Measurements from ENCODE around the gene KCNMB2.
"Not testable (repeated sequence)": the region's sequence is repeated elsewhere in the genome, so short reads cannot be mapped to it uniquely, and the experiment has no call there.

KCNMB2 gene

DNA sequence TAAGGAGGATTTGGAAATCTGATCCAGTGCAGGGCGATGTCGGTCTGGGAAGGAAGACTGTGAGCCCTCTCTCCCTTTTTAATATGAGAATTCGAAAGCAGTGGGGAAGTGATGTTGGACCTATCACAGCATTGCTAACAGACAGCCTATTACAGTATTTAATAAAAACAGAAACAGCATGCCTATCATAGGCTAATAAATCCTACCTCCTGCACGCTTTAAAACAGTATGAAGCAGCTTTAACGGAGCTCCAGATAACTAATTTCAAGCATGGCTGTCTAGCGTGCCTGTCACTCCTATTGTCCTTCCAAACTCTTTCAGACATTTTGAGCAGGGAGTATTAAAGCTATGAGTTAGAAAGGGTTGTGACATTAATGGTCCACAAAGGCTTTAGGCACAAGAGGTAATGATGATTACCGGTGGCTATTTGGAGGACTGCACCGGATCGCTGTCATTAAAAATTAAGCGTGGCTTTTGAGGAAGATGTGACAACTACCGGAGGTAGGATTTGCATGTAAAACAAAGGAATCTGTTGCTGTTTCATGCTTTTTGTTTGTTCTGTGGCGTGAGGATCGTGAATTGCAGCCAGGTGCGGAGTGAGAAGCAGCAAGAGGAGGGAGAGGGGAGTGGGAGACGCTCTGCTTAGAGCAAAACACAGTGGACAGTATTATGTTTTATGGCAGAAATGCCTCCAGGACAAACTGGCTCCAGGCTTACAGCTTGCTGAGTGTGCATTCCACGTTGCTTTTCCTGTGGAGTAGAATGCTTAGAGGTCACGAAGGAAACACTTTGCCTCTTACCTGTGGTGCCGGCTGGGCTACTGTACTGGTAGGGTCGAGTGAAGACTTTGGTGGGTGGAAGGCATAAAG is at the start of gene KCNMB2:
Gene KCNMB2 (plus strand): TSS at position 226 of the 869 bp plus-strand sequence.
- peak; percentile 99 for DNase-seq

DNA sequence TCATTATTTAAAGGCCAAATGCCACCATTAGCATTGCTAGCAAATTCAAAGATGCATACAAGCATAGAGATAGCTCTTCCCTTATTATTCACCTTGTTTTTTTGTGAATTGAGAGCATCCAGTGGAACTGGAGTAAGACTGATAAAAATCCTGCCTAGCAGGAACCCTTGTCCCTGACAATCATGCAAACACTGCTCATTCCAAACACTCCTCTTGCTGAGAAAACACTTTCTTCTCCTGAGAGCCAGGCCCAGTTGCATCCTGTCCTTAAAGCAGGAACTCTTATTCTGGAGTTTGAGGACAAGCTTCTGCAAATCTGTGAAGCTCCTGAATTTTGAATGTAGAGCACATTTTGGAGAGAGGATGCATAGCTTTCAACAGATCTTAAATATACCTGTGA is 49.3 kb upstream of the KCNMB2 start:
- DNase-seq, result no peak

DNA sequence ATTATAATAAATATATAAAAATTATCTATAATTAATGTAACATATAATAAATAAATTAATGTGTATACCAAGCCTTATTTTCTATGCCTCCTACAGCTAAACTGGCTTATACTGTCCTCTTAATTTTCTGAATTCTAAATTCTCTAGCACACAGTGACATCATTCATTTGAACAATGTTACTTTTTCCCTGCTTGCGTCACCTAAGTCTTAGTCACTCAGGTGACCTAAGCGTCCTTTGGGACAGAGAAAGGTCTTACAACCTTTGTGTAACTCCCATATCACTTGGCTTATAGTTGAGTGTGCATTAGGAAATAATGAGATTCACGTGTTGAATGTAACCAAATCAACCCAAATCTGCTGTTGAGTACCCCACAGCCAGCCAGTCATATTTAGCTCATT is 48.5 kb upstream of the KCNMB2 start:
- DNase-seq, result no peak

DNA sequence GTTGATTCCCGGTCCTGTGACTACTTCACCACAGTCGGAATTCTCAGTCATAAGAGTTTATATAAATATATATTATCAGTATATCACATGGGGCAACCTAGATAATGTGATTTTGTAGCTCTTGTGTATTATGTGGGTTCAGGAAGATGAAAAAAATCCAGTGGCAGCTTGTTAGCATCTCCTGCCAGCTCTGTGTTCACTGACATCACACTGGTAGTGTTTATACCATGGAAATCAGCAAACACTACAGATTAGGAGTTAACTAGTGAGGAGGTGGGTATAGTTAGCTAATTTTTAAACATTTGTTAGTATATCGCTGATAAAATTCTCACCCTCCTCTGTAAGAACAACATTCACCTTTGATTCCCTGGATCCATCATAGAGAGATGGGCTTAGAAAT is 44.5 kb upstream of the KCNMB2 start:
- peak; percentile 44 for DNase-seq

DNA sequence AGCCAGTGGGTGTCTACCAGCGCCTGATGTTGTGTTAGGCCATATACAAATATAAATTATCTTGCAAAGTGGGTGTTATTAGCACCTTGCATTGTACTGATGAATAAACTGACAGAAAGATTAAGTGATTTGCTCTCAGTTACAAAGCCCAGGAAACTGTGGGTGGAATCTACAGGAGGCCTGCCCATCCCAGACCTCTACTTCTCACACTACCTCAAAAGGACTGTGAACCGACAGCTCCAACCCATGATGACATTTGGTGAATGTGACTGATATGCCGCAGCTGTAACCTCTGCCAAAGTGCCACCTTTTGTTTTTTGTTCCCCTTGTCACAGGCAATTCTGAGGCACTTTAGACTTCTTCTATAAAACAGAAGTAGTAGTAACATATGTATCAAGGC is 43.7 kb upstream of the KCNMB2 start:
- DNase-seq, result peak; percentile 99

DNA sequence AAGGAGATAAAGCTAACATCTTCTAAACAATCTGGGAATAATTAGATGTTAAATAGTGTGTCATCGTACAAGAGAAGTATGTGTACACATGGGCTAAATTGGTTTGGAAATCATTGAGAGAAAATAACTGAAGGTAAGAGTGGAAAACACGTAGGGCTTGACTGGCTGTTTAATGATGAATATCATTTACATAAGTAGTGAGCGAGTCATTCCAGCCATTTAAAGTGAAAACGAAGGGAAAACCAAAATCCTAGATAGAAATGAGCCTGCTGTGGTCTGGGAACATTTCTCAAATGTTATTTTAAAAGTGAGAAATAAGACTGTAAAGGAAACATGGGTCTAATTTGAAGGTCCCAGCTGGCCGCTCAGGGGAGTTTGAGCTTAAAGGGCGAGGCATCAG is 41.9 kb upstream of the KCNMB2 start:
- peak; percentile 29 for DNase-seq

DNA sequence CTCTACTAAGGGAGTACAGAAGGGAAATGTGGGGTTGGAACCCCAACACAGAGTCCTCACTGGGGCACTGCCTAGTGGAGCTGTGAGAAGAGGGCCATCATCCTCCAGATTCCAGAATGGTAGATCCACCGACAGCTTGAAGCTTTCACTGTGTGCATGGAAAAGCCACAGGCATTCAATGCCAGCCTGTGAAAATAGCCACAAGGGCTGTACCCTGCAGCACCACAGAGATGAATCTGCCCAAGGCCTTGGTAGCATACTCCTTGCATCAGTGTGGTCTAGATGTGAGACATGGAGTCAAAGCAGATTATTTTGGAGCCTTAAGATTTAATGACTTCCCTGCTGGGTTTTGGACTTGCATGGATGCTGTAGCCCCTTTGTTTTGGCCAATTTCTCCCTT is 39.3 kb upstream of the KCNMB2 start:
- no peak for DNase-seq

DNA sequence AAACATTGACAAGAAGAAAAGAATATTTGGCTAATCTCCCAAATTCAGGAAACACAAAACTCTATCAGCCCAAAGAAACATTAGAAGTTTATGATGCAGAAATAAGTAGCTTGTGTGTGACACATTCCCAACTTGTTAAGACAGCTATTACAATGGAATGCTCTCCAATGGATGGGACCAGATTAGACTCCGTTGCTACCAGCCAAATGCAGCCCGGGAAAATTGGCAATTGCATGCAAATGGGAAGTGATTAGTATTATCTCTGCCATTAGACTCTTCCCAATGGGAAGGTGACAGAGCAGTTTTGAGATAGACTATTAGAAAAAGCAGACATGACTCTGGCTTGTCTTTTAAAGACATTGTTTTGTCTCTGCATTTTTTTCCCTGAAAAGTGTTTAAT is 37.4 kb upstream of the KCNMB2 start:
- DNase-seq, result no peak

DNA sequence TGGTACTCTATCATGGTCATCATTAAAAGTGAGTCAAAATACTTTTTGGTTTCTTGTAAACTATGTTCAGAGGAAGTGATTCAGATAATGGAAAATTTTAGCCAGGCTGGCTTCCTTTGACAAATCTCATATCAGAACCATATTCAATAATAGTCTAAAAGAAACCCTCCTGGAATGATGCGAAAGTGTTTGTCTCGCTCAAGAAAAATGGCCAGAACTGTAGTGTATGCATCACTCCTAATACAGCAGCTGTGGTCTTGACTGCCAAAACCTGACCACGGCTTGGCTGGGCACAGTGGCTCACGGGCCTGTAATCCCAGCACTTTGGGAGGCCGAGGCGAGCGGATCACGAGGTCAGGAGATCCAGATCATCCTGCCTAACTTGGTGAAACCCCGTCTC is 35.6 kb upstream of the KCNMB2 start:
- DNase-seq, result no peak

DNA sequence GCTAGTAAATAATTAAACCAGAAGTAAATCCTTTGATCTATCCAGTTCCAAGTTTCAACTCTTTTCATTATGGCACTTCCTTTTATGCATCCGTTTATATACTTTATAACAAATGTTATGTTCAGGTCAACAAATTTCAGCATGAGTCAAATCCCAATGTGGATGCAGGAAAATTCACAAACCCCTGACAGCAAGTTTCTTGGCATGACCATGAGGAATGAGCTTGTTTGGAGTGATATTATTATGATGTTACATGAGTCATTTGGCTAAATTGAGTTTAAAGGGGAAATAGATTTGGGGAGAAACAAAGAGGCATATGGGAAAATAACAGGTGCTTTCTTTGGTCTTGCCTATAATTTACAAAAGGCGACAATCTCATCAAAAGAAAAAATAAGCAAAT is 32.1 kb upstream of the KCNMB2 start:
- no peak for DNase-seq

DNA sequence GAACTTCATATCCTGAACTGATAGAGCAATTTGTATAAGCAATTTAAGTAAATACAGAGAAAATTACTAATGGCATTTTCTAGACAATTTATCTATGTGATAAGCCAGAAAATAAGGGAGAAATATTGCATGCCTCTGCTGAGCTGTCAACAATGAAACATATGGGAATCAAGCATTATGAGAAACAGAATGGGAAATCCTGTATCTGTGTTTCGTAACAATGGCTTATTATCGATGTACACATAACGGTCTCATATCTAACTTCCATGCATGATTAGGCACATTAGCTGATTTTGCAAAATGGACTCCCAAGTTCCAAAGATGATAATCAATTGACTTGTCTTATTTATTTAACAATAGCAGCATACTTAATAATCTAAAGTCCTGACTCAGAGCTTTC is 30.4 kb upstream of the KCNMB2 start:
- DNase-seq, result no peak

DNA sequence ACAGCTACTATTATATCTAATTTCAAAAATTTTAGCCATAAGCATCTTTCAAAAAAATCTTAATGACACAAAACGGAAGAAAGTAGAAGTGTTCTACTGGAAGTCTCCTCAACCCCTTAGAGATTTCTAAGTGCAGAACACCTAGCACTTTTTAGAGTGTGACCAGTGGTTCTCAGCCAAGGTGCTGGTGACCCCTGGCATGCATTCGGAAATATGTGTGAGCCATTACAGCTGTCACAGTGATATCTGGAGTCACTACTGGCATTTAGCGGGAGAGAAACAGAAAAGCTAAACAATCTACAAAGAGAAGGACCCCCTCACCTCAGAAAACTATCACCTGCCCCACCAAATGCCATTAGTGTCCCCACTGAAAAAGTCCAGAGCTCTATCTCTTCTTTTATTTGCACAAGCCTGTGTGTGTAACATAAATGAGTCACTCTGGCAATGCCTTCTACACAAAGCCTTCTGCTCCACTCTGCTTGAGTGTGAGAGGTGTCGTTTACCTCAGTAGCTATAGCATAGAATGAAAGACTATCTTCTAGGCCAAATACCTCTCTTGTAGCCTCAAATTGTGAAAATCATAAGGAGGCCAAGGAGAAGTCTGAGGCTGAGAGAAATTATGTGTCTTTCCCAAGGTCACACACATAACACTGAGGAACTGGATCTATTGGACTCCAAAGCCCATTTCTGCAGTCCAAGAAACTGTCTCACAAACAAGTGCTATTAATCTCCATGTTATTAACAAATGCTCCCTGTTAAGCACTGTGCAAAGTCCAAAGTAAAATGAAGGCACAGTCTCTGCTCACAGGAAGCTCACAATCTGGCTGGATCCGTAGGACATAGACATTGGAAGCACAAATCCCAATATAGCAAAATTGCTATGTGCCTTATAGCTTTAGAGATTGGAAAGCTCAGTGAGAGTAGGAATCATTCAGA is 28.5 kb upstream of the KCNMB2 start:
- DNase-seq, result peak; percentile 39

DNA sequence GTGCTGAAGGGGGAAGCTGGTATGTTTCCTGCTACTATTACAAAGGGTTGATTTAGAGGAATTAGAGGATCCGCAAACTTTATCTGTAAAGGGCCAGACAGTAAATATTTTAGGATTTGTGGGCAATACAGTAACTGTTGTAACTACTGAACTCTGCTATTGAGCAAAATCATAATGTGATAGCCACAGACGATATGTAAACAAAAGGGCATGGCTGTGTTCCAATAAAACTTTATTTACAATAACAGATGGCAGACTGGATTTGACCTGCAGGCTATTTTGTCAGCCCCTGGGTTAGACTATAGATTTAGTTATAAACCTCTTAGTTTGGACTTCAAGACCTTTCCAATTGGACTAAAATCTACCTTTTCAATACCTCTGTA is 27.8 kb upstream of the KCNMB2 start:
- peak; percentile 14 for DNase-seq

DNA sequence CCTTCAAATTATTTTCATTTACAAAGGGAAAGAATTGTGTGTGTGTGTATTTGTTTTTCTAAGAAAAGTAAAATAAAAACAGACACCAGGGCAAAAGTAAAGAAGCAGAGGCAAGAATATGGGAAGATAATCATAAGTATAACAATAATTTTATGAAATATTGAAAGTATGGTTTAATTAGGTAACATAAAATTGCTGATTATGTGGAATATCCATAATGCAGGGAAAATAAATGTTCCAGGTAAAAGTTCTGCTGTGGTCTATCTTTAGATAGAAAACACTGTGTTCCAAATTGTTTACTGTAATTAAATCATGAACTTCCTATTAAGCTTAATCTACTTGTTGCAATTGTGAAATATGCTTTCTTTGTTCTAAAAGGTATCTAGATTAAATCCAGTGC is 25.7 kb upstream of the KCNMB2 start:
- DNase-seq, result no peak

DNA sequence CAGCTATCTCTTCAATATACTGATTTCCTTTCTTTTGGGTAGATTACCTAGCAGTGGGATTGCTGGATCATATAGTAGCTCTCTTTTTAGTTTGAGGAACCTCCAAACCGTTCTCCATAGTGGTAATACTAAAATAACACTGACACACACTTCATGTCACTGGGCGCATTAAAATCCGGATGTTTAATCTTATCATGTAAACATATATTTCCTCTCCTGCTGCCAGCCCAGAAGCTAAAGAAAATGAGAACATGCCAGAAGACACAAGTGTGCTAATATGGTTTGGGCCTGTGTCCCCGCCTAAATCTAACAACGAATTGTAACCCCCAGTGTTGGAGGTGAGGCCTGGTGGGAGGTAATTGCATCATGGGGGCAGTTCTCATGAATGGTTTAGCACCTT is 23.6 kb upstream of the KCNMB2 start:
- DNase-seq, result no peak

DNA sequence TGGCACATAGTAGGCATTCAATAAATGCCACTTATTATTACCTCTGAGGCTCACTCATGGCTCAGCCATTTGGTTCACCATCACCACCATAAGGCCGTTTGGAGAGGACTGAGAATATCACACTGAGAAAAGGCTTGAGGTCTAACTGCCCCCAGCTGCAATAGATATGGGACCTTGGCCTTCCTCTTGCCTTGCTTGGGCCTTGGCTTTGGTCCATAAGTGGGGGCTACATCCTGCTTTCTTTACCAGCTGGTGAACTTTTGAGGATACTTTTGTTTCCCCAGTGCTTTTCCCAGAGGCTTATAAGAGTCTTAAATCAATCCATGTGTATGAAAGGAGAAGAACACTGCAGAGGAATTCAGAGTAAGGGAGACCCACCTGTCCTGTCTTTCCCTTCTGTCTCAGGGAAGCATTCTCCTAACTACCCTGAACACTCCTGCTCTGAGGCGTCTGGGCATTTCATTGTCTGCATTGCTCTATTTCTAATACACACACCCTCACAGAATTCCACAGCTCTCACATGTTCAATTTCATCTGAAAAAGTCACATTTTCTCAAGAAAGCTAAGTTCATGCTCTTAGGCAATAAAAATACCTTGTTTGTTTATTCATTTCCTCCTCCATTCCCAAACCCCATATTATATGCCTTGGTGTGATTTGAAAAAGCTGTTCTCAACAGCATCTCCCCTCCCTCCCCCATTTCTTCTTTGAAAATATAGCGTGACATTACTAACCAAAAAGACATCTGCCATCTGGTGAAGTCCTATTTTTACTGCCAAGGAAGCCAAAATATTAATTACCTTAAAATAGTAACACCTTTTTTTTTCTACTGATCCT is 22.5 kb upstream of the KCNMB2 start:
- no peak for DNase-seq

DNA sequence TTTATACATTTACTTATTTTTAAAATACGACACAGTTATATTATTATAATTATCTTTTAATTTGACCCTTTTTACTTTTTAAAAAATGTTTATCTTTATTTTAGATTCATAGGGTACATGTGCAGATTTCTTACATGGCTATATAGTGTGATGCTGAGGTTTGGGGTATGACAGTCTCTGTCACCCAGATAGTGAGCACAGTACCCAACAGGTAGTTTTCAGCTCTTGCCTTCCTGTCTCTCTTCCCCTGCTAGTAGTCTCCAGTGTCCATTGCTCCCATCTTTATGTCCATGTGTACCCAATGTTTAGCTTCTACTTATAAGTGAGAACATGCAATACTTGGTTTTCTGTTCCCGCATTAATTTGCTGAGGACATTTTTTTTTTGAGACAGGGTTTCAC is 21.8 kb upstream of the KCNMB2 start:
- no peak for DNase-seq

DNA sequence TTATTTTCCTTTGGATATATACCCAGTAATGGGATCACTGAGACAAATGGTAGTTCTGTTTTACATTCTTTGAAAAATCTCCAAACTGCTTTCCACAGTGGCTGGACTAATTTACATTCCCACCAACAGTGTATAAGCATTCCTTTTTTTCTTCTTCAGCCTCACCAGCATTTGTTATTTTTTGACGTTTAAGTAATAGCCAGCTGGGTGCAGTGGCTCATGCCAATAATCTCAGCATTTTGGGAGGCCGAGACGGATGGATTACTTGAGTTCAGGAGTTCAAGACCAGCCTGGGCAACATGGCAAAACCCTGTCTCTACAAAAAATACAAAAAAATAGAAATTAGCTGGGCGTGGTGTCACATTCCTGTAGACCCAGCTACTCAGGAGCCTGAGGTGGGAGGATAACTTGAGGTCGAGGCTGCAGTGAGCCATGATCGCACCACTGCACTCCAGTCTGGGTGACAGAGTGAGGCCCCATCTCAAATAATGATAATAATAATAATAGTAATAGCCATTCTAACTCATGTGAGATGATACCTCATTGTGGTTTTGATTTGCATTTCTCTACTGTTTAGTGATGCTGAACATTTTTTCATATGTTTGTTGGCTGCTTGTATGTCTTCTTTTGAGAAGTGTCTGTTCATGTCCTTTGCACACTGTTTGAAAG is 21.0 kb upstream of the KCNMB2 start:
- not testable (repeated sequence) for DNase-seq

DNA sequence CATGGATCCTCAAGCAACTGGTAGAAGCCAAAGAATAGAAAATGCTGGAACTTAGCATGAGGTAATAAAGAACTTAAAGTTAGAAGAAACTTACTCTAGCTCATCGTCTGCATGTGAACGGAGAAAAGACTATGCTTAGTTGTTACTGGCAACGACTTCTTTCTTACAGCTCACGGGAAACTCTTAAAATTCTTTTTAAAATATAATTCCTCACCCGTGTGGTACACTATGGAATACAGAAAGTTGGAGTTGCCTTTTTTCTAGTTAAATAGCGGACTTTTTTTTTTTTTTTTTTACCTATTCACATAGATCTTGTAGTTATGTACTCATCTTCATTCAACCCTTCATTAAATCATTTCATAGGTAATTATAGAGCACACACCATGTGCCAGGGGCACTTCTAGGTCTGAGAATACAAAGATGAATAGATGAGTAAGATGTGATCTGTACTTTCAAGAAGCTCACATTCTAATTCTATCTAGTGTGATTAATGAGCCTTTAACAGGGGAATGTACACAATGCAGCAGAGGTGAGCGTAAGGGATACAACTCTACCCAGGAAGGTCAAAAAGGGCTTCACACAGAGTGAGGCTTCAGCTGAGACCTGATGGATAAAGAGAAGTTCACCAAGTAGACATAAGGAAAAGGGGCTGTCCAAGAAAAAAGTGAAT is 18.4 kb upstream of the KCNMB2 start:
- DNase-seq, result no peak

DNA sequence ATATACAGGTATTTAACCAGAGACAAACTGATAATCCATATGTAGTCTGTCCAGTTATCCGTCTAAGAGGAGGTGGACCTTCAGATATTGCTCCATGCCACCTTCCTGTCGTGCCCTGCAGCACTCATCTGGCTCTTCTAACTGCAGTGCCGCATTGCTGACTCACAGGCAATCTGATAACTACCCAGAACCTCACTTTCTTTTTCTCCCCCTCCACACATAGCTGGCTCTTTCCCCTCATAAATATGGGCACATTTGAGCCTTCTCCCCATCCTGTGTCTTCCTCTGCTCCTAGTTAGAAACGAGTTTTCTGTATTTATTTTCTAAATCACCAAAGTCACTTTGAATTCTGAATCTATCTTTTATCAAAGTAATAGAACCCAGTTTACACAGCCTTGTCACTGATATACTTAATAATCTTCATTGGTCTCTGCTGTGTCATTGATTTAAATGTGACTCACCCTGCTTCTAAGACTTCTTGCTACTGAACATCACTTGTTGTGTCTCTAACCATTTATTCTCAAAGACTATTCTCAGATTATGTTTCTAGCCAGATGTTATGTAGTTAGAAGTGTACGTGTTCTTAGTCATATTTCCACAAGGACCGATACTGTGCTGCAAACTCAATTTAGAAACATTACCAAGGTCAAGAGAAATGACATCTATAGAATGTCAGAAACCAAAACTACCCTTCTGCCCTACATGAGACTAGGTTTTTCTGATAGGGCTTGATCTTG is 17.4 kb upstream of the KCNMB2 start:
- DNase-seq, result no peak

DNA sequence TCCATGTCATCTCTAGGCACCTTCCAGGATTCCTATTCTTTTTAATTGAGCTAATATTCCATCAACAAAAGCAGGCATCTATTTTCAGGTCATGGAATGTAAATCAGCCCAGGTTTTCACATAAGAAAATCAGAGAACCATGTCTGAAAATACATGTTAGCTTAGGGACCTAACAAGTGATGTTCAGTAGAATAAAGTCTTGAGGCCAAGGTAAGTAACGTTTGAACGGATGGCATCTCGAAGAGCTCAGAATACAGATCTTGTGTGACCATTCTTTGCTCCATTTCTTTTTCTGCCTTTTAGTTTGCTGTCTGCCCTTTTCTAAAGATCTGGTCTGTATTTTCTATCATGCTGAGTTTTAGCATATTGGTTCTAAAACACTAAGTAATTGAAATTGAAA is 16.5 kb upstream of the KCNMB2 start:
- no peak for DNase-seq

Data from NCI-H146 (cell line).